NT2/D1 (cell line): Measurements from ENCODE around the gene IPCEF1.

ENCODE experiments used
- SUZ12 ChIP-seq: IDR thresholded peaks from 2 replicates; pipeline ENCODE4 v1.6.1; 2011; ENCODE audit not compliant: insufficient read length, insufficient read depth; ENCODE audit errors: extremely low read depth
- YY1 ChIP-seq: IDR thresholded peaks from 2 replicates; pipeline ENCODE4 v1.6.1; 2011; ENCODE audit not compliant: insufficient read length, insufficient read depth
- ZNF274 ChIP-seq: IDR thresholded peaks from 2 replicates; pipeline ENCODE4 v1.6.1; 2011; ENCODE audit warnings: mild to moderate bottlenecking, low read depth, low read length

DNA sequence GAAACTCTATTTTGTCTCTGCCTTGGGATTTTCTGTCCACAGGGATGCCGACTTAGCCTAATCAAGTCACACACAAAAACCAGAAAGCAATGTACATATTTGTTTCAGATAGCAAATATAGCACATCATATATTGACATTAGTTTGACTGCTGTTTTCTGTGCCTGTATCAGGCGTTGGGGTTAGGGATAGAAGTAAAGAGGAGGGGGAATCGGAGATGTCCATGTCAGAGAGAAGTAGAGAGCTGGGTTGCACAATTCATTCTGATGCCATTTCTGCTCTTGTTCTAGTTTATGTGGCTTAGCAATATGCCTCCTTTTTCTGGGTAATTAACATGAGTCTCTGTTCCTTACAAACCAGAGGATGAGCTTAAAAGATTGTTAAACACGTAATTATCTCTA is 14.7 kb upstream of the IPCEF1 start:
- TF ChIP-seq YY1 (no peak), ZNF274 (no peak), SUZ12 (no peak)
